Esophagus (tissue), 2 donors: Measurements from ENCODE around the gene FBXW11. TPM values are rescaled to one million over a fixed set of nuclear protein-coding genes. Genes with fewer than 3 reads are reported as not detected.

Experiments used
- H3K27ac ChIP-seq, 2 donors: one replicate each; pipeline ENCODE4 v1.5.1; 2013; ENCODE audit warnings: low read depth in 2 of 2, mild to moderate bottlenecking in 2 of 2, inconsistent platforms in 1 of 2, low read length in 1 of 2, moderate library complexity in 1 of 2
- H3K27me3 ChIP-seq, 2 donors: one replicate each; pipeline ENCODE4 v1.6.1; 2013; ENCODE audit warnings: low read length in 2 of 2, control low read depth in 1 of 2, mild to moderate bottlenecking in 1 of 2; ENCODE audit not compliant: insufficient read depth in 2 of 2, control insufficient read depth in 1 of 2
- H3K36me3 ChIP-seq, 2 donors: one replicate each; pipeline ENCODE4 v1.6.1; 2013; ENCODE audit warnings: low read length in 1 of 2; ENCODE audit not compliant: control insufficient read depth in 2 of 2, insufficient read depth in 2 of 2
- H3K4me1 ChIP-seq, 2 donors: one replicate each; pipeline ENCODE4 v1.6.1; 2013; ENCODE audit warnings: low read length in 1 of 2; ENCODE audit not compliant: control insufficient read depth in 2 of 2, insufficient read depth in 2 of 2
- H3K4me3 ChIP-seq, 2 donors: one replicate each; pipeline ENCODE4 v1.5.1; 2013; ENCODE audit warnings: low read length in 2 of 2, mild to moderate bottlenecking in 2 of 2, low read depth in 1 of 2, moderate library complexity in 1 of 2
- H3K9me3 ChIP-seq, 2 donors: one replicate each; pipeline ENCODE4 v1.6.1; 2013; ENCODE audit warnings: mild to moderate bottlenecking in 2 of 2, low read depth in 1 of 2, low read length in 1 of 2, moderate library complexity in 1 of 2; ENCODE audit not compliant: control insufficient read depth in 2 of 2, insufficient read depth in 1 of 2
- WGBS, 2 donors: extraction: QIAGEN DNeasy Blood & Tissue Kit; methylation state at CpG; one replicate each; pipeline ENCODE4 v1.1.7; 2013; 5-methylcytosine and 5-hydroxymethylcytosine counted together
- polyA plus RNA-seq, 2 donors: library from polyadenylated mRNA; stranded (reverse); fragments of 200-250 nt; gene quantifications; one replicate each; pipeline ENCODE4 v1.2.3, GENCODE V29; 2013
- donor health status: healthy with polysubstance abuse.
- donor health status: Bipolar disorder and iron deficiency.

The FBXW11 gene
- polyA plus RNA-seq, 2 donors, result 8.9 to 17.4 TPM

- Histone ChIP-seq H3K9me3 (no peaks in the 10 kb centered on the region), H3K27me3 (no peaks in the 10 kb centered on the region), H3K36me3 (peaks cover 0 to 4% of the 10 kb centered on the region in 2 donors), H3K4me3 (no peak overlapping the region), H3K27ac (peak overlapping the region in 1 of 2 donors; percentile 65), H3K4me1 (peaks cover 2% of the 10 kb centered on the region in 2 donors)
- WGBS, 2 donors, result 94 to 97% methylated on average over 3 of the region's 3 CpGs
Observed at GRCh38 chr5:171992305-171992704, 14.1 kb downstream of the FBXW11 start.

DNA sequence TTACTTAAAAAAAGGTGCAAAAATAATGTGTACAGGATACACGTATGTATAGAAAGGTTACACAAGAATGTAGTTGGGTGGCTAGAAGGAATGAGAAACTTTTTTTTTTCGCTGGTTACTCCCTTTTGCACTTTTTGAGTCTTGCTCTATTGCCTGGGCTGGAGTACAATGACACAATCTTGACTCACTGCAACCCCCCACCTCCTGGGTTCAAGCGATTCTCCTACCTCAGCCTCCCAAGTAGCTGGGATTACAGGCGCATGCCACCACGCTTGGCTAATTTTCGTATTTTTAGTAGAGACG is 15.8 kb downstream of the FBXW11 start:
- H3K27ac ChIP-seq, result no peak overlapping the region
- H3K4me1 ChIP-seq, result peaks cover 0 to 2% of the 10 kb centered on the region in 2 donors
- 86 to 90% methylated on average over 7 of the region's 7 CpGs for WGBS, 2 donors
- H3K27me3 ChIP-seq, result no peaks in the 10 kb centered on the region
- no peaks in the 10 kb centered on the region for H3K9me3 ChIP-seq
- H3K36me3 ChIP-seq, result peaks cover 0 to 2% of the 10 kb centered on the region in 2 donors
- H3K4me3 ChIP-seq, result no peak overlapping the region

GRCh38 chr5:171989946-171990712 is 16.3 kb downstream of the FBXW11 start:
- H3K27ac ChIP-seq, result no peak overlapping the region
- no peaks in the 10 kb centered on the region for H3K9me3 ChIP-seq
- H3K4me3 ChIP-seq, result no peak overlapping the region
- peaks cover 0 to 2% of the 10 kb centered on the region in 2 donors for H3K36me3 ChIP-seq
- no peaks in the 10 kb centered on the region for H3K27me3 ChIP-seq
- peaks cover 0 to 3% of the 10 kb centered on the region in 2 donors for H3K4me1 ChIP-seq

- whole genome bisulfite sequencing, 2 donors, result 47% methylated on average over 5 of the region's 5 CpGs
- Histone ChIP-seq H3K9me3 (no peaks in the 10 kb centered on the region), H3K36me3 (peaks cover 0 to 2% of the 10 kb centered on the region in 2 donors), H3K27me3 (no peaks in the 10 kb centered on the region), H3K4me3 (no peak overlapping the region), H3K27ac (peak overlapping the region in 1 of 2 donors; percentile 42), H3K4me1 (peaks cover 0 to 5% of the 10 kb centered on the region in 2 donors)
Observed at GRCh38 chr5:171989276-171989675, 17.2 kb downstream of the FBXW11 start.

- Histone ChIP-seq H3K36me3 (peaks cover 0 to 2% of the 10 kb centered on the region in 2 donors), H3K27me3 (no peaks in the 10 kb centered on the region), H3K9me3 (no peaks in the 10 kb centered on the region), H3K4me1 (peaks cover 2 to 3% of the 10 kb centered on the region in 2 donors), H3K4me3 (no peak overlapping the region), H3K27ac (no peak overlapping the region)
- 90 to 93% methylated on average over 4 of the region's 4 CpGs for WGBS, 2 donors
Observed at GRCh38 chr5:171986772-171987171, 19.7 kb downstream of the FBXW11 start.

GRCh38 chr5:171984748-171985419 is 21.6 kb downstream of the FBXW11 start:
- Histone ChIP-seq H3K27me3 (no peaks in the 10 kb centered on the region), H3K27ac (no peak overlapping the region), H3K9me3 (no peaks in the 10 kb centered on the region), H3K4me3 (no peak overlapping the region), H3K36me3 (no peaks in the 10 kb centered on the region), H3K4me1 (peaks cover 2 to 3% of the 10 kb centered on the region in 2 donors)
- 85 to 86% methylated on average over 6 of the region's 6 CpGs for WGBS, 2 donors

GRCh38 chr5:171981847-171982246 is 24.6 kb downstream of the FBXW11 start:
- Histone ChIP-seq H3K27ac (no peak overlapping the region), H3K9me3 (peaks cover 2 to 6% of the 10 kb centered on the region in 2 donors), H3K36me3 (no peaks in the 10 kb centered on the region), H3K4me3 (no peak overlapping the region), H3K27me3 (no peaks in the 10 kb centered on the region), H3K4me1 (peaks cover 2 to 3% of the 10 kb centered on the region in 2 donors)
- 94 to 96% methylated on average over 2 of the region's 2 CpGs for WGBS, 2 donors

DNA sequence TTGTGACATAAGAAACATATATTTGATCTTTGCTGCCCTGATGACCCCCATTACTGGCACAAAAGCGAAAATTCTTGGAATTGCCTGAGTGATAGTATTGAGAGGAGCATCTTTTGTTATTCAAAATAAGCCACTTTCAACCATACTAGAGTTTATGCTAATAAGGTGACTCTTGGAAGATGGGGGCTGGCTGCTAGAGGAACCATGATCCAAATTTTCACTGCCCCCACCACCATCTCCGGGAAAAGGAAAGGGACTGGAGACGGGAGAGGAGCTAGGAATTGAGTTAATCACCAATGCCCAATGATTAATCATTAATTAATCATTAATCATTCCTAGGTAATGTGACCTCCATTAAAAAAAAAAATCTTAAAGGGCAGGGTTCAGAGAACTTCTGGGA is 25.6 kb downstream of the FBXW11 start:
- 88 to 90% methylated on average over 3 of the region's 3 CpGs for WGBS, 2 donors
- H3K4me3 ChIP-seq, result no peak overlapping the region
- no peaks in the 10 kb centered on the region for H3K36me3 ChIP-seq
- H3K4me1 ChIP-seq, result peaks cover 2 to 5% of the 10 kb centered on the region in 2 donors
- no peaks in the 10 kb centered on the region for H3K27me3 ChIP-seq
- peaks cover 2 to 6% of the 10 kb centered on the region in 2 donors for H3K9me3 ChIP-seq
- no peak overlapping the region for H3K27ac ChIP-seq

GRCh38 chr5:171979606-171980005 is 26.8 kb downstream of the FBXW11 start:
- H3K27ac ChIP-seq, result no peak overlapping the region
- H3K9me3 ChIP-seq, result peaks cover 2 to 6% of the 10 kb centered on the region in 2 donors
- no peaks in the 10 kb centered on the region for H3K27me3 ChIP-seq
- no peak overlapping the region for H3K4me3 ChIP-seq
- no peaks in the 10 kb centered on the region for H3K36me3 ChIP-seq
- H3K4me1 ChIP-seq, result peaks cover 2% of the 10 kb centered on the region in 2 donors
- WGBS, 2 donors, result 90 to 92% methylated on average over 8 of the region's 8 CpGs
